ENCODE measurements around the gene OVCA2. TPM values are rescaled to one million over a fixed set of nuclear protein-coding genes. Genes with fewer than 3 reads are reported as not detected.

The OVCA2 gene
- total RNA-seq, 1 donor from 2014 or later, result 69.0 TPM

- FAIRE-seq, result no peak
- peaks cover 5% of the 10 kb centered on the region for H3K27me3 ChIP-seq (ENCODE audit: control insufficient read depth, insufficient read depth, low read length)
- no peak overlapping the region for H3K4me3 ChIP-seq (ENCODE audit: low read depth, low read length)
- peaks cover under 1% of the 10 kb centered on the region for H3K36me3 ChIP-seq (ENCODE audit: control insufficient read depth, insufficient read depth, low read length)
- no peak for TF ChIP-seq CTCF (IDR thresholded peaks at IDR 0.05; ENCODE audit: insufficient read depth, low read length, severe bottlenecking)
- no peak for DNase-seq (ENCODE audit: low read depth)
Observed at GRCh38 chr17:2028234-2028614, 13.6 kb upstream of the OVCA2 start.

GRCh38 chr17:2028737-2029136, 13.1 kb upstream of the OVCA2 start:
- H3K27me3 ChIP-seq (ENCODE audit: control insufficient read depth, insufficient read depth, low read length), result peaks cover 5% of the 10 kb centered on the region
- no peak for TF ChIP-seq CTCF (IDR thresholded peaks at IDR 0.05; ENCODE audit: insufficient read depth, low read length, severe bottlenecking)

GRCh38 chr17:2029911-2030778, 11.7 kb upstream of the OVCA2 start, which contains the start of gene DPH1:
DPH1 (plus strand) TSS chr17:2030153; CDS start chr17:2030170, 17 bp downstream.
- Histone ChIP-seq H3K4me3 (ENCODE audit: low read depth, low read length) (peak within 1 kb of the TSS; percentile 99), H3K36me3 (ENCODE audit: control insufficient read depth, insufficient read depth, low read length) (peaks cover 1% of the 10 kb centered on the region), H3K27me3 (ENCODE audit: control insufficient read depth, insufficient read depth, low read length) (no peaks in the 10 kb centered on the region)
- no peak for TF ChIP-seq CTCF (IDR thresholded peaks at IDR 0.05; ENCODE audit: insufficient read depth, low read length, severe bottlenecking)
- peak; percentile 87 for DNase-seq (ENCODE audit: low read depth)
- peak; percentile 81 for FAIRE-seq

More at GRCh38 chr17:2028737-2029136, 13.1 kb upstream of the OVCA2 start:
- Histone ChIP-seq H3K36me3 (ENCODE audit: control insufficient read depth, insufficient read depth, low read length) (peaks cover 1% of the 10 kb centered on the region), H3K4me3 (ENCODE audit: low read depth, low read length) (no peak overlapping the region)
- DNase-seq (ENCODE audit: low read depth) (no peak), FAIRE-seq (no peak)

GRCh38 chr17:2030779-2031163, 11.1 kb upstream of the OVCA2 start:
- no peak for DNase-seq (ENCODE audit: low read depth)
- Histone ChIP-seq H3K4me3 (ENCODE audit: low read depth, low read length) (peak overlapping the region; percentile 99), H3K36me3 (ENCODE audit: control insufficient read depth, insufficient read depth, low read length) (peaks cover 3% of the 10 kb centered on the region), H3K27me3 (ENCODE audit: control insufficient read depth, insufficient read depth, low read length) (no peaks in the 10 kb centered on the region)
- peak; percentile 54 for TF ChIP-seq CTCF (IDR thresholded peaks at IDR 0.05; ENCODE audit: insufficient read depth, low read length, severe bottlenecking)
- no peak for FAIRE-seq

- no peaks in the 10 kb centered on the region for H3K27me3 ChIP-seq (ENCODE audit: control insufficient read depth, insufficient read depth, low read length)
- TF ChIP-seq CTCF (IDR thresholded peaks at IDR 0.05; ENCODE audit: insufficient read depth, low read length, severe bottlenecking), result no peak
- H3K36me3 ChIP-seq (ENCODE audit: control insufficient read depth, insufficient read depth, low read length), result peaks cover 18% of the 10 kb centered on the region
- H3K4me3 ChIP-seq (ENCODE audit: low read depth, low read length), result no peak overlapping the region
- DNase-seq (ENCODE audit: low read depth), result no peak
- no peak for FAIRE-seq
Observed at GRCh38 chr17:2033153-2033552, 8.7 kb upstream of the OVCA2 start.

Measured in bronchial epithelial cell (primary cell).